ES-I3 (cell line): ENCODE measurements around the gene DZIP1L.

ENCODE experiments used
- H3K36me3 ChIP-seq: 2 replicates; pipeline ENCODE4 v1.6.1; 2013; ENCODE audit warnings: mild to moderate bottlenecking, low read length, control low read depth, moderate library complexity; ENCODE audit not compliant: insufficient read depth
- H3K4me1 ChIP-seq: 2 replicates; pipeline ENCODE4 v1.6.1; 2013; ENCODE audit warnings: mild to moderate bottlenecking, control low read depth, low read length; ENCODE audit not compliant: insufficient read depth
- H3K9ac ChIP-seq: 2 replicates; pipeline ENCODE4 v1.6.1; 2013; ENCODE audit warnings: low read depth, mild to moderate bottlenecking, low read length, moderate library complexity
- H3K9me3 ChIP-seq: 2 replicates; pipeline ENCODE4 v1.6.1; 2013; ENCODE audit warnings: mild to moderate bottlenecking, low read length, moderate library complexity; ENCODE audit not compliant: control insufficient read depth, insufficient read depth

The DZIP1L gene

DNA sequence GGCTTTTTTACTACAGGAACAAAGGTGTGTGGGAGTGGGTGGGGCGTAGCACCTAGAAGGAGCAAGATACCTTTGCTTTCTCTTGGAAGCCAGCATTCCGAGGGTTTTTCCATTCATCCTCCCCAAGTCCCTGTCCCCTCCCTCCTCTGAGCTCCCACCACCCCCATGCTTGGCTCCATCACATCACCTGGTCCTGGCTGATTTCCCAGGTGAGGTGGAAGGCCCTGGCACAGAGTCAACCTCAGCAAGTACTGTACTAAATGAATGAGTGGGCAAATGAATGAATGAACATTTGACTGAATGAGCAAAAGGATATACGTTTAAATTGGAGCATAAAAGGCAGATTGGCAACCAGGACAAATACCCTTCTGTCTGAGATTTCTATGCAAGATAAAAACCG is 45.4 kb downstream of the DZIP1L start:
- Histone ChIP-seq H3K36me3 (peaks cover 4% of the 10 kb centered on the region; the same call in 1 of the 2 replicates), H3K4me1 (0 out of 2 replicates have a peak, but pooled peaks cover 4% of the 10 kb centered on the region), H3K9me3 (no peaks in the 10 kb centered on the region), H3K9ac (no peak overlapping the region)

GRCh38 chr3:138068579-138069174 is 46.7 kb downstream of the DZIP1L start:
- H3K4me1 ChIP-seq: 0 out of 2 replicates have a peak, but pooled peaks cover 4% of the 10 kb centered on the region
- peaks cover 8% of the 10 kb centered on the region for H3K36me3 ChIP-seq
- no peaks in the 10 kb centered on the region for H3K9me3 ChIP-seq
- H3K9ac ChIP-seq: no peak overlapping the region

GRCh38 chr3:138068046-138068445 is 47.4 kb downstream of the DZIP1L start:
- H3K9ac ChIP-seq: no peak overlapping the region
- H3K9me3 ChIP-seq: no peaks in the 10 kb centered on the region
- peaks cover 8% of the 10 kb centered on the region for H3K36me3 ChIP-seq
- H3K4me1 ChIP-seq: 0 out of 2 replicates have a peak, but pooled peaks cover 4% of the 10 kb centered on the region

DNA sequence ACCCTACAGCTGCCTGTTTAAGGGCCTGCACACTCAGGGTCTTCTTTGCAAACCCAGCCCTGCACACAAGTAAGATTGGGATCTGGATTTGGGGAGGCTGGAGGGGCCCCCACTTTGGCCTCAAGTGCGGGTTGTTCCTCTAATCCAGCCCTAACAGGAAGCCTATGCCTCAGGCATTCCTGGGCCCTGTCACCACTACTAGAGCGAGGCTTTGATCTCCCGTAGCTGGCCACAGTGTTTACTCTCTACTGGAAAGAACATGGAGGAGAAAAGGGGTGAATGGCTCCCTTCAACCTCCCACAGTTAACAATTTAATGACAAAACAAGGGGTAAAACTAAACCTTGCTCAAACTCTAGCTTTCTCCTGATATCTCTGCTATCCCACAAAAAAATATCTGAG is 48.4 kb downstream of the DZIP1L start:
- H3K9ac ChIP-seq: no peak overlapping the region
- 0 out of 2 replicates have a peak, but pooled peaks cover 4% of the 10 kb centered on the region for H3K4me1 ChIP-seq
- H3K9me3 ChIP-seq: no peaks in the 10 kb centered on the region
- peaks cover 8% of the 10 kb centered on the region for H3K36me3 ChIP-seq

DNA sequence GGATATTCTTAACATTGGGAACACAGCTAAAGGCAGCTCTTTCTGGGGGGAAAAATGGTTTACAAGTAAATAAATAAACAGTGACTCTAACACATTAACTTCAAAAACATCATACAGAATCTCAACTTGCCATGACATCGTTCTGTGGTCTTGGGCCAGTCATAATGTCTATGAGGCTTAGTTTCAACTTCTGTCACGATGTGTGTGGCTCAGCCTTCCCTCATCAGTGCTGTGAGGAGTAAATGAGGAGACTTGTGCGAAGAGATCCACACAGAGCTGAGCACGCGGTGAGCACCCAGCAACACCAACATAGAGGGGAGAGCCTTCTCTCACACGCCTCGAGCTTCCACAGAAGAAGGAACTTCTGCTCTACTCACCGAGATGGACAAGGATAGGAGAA is 49.0 kb downstream of the DZIP1L start:
- Histone ChIP-seq H3K9ac (no peak overlapping the region), H3K36me3 (peaks cover 8% of the 10 kb centered on the region), H3K4me1 (0 out of 2 replicates have a peak, but pooled peaks cover 4% of the 10 kb centered on the region)

GRCh38 chr3:138065949-138066348 is 49.5 kb downstream of the DZIP1L start:
- Histone ChIP-seq H3K9me3 (no peaks in the 10 kb centered on the region), H3K9ac (no peak overlapping the region), H3K36me3 (peaks cover 8% of the 10 kb centered on the region), H3K4me1 (0 out of 2 replicates have a peak, but pooled peaks cover 4% of the 10 kb centered on the region)

More for the DNA sequence above, 49.0 kb downstream of the DZIP1L start:
- H3K9me3 ChIP-seq: no peaks in the 10 kb centered on the region

- peaks cover 8% of the 10 kb centered on the region for H3K36me3 ChIP-seq
These were observed 52.0 kb downstream of the DZIP1L start for GRCh38 chr3:138063416-138063815.

DNA sequence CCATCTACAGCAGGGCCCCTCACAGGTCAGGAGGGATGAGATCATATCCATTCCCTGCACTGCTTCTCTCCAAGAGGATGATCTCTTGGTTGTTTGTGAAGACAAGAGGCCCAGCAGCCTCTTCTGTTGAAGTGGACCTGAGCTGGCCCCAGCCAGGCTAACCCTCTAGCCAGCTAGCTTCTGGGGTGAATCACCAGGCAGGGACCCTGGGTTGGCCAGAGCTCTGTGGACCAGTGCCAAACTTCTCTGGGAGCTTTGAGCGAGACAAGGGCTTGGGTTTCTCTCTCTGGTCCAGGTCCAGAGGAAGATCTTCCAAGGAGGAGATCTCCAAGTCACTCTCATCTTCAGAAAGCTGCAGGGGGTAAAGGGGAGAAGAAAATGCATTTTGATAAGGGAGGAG is 52.8 kb downstream of the DZIP1L start:
- Histone ChIP-seq H3K9ac (no peak overlapping the region), H3K9me3 (no peaks in the 10 kb centered on the region), H3K4me1 (0 out of 2 replicates have a peak, but pooled peaks cover 3% of the 10 kb centered on the region), H3K36me3 (peaks cover 8% of the 10 kb centered on the region)

More at GRCh38 chr3:138063416-138063815, 52.0 kb downstream of the DZIP1L start:
- Histone ChIP-seq H3K4me1 (0 out of 2 replicates have a peak, but pooled peaks cover 3% of the 10 kb centered on the region), H3K9ac (no peak overlapping the region), H3K9me3 (no peaks in the 10 kb centered on the region)

GRCh38 chr3:138062037-138062436 is 53.4 kb downstream of the DZIP1L start:
- Histone ChIP-seq H3K4me1 (0 out of 2 replicates have a peak, but pooled peaks cover 3% of the 10 kb centered on the region), H3K9me3 (no peaks in the 10 kb centered on the region), H3K36me3 (peaks cover 8% of the 10 kb centered on the region), H3K9ac (no peak overlapping the region)

DNA sequence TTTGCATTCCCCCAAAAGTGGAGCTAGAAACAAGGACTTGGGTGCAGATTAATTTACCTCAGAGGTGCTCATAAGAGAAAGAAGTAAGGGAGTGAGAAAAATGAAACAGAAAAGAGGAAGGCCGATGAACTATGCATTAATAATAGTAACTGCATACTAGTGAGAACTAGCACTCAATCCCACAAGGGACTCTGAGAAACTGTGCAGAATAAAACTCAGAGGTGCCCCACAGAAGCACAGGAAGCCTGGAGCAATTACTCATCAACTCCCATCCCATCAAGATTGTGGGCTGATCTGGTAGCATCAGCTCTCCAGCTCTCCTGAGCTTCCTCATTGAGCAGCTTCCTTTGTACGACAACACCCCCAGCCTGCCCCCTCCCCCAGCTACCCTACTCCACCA is 54.6 kb downstream of the DZIP1L start:
- H3K36me3 ChIP-seq: peaks cover 3% of the 10 kb centered on the region; the same call in 1 of the 2 replicates
- no peak overlapping the region for H3K9ac ChIP-seq
- no peaks in the 10 kb centered on the region for H3K9me3 ChIP-seq
- H3K4me1 ChIP-seq: 0 out of 2 replicates have a peak, but pooled peaks cover 3% of the 10 kb centered on the region

DNA sequence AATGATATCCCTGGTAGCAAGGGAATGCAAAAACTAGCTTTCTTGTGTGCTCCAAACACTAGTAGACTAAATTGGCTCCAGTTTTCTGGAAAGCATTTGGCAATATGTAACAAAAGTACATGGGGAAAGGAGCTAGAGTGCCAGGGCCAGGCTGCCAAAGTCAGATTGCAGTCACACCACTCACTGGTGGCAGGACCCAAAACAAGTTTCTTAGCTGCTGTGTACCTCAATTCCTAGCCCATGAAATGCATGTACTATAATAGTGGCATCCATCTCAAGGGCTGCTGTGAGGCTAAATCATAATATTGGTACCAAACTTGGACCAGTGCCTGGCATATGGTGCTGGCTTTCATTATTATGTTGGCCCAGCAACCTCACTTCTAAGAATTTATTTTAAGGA is 56.1 kb downstream of the DZIP1L start:
- Histone ChIP-seq H3K9ac (no peak overlapping the region), H3K9me3 (no peaks in the 10 kb centered on the region), H3K36me3 (no peaks in the 10 kb centered on the region), H3K4me1 (0 out of 2 replicates have a peak, but pooled peaks cover 3% of the 10 kb centered on the region)

GRCh38 chr3:138057384-138057783 is 58.0 kb downstream of the DZIP1L start:
- H3K4me1 ChIP-seq: 0 out of 2 replicates have a peak, but pooled peaks cover 3% of the 10 kb centered on the region
- H3K9ac ChIP-seq: no peak overlapping the region
- no peaks in the 10 kb centered on the region for H3K9me3 ChIP-seq
- H3K36me3 ChIP-seq: no peaks in the 10 kb centered on the region

- Histone ChIP-seq H3K9me3 (no peaks in the 10 kb centered on the region), H3K36me3 (no peaks in the 10 kb centered on the region), H3K9ac (no peak overlapping the region), H3K4me1 (no peaks in the 10 kb centered on the region)
These were observed 61.4 kb downstream of the DZIP1L start for GRCh38 chr3:138054057-138054456.

- Histone ChIP-seq H3K9ac (no peak overlapping the region), H3K36me3 (no peaks in the 10 kb centered on the region), H3K4me1 (peaks cover 7% of the 10 kb centered on the region; the same call in 1 of the 2 replicates), H3K9me3 (no peaks in the 10 kb centered on the region)
These were observed 63.2 kb downstream of the DZIP1L start for GRCh38 chr3:138051947-138052802.
